Panc1 (cell line): ENCODE data around the gene WNK2.

Source experiments
- POLR2AphosphoS5 ChIP-seq: IDR thresholded peaks from 2 replicates; pipeline ENCODE4 v1.6.1; 2012; ENCODE audit warnings: mild to moderate bottlenecking, low read depth, low read length, moderate library complexity
- SIN3A ChIP-seq: IDR thresholded peaks from 2 replicates; pipeline ENCODE4 v1.6.1; 2012; ENCODE audit warnings: low read depth, mild to moderate bottlenecking, low read length, moderate library complexity, borderline replicate concordance; ENCODE audit not compliant: insufficient read depth
- TCF7L2 ChIP-seq: IDR thresholded peaks from 2 replicates; pipeline ENCODE4 v1.6.1; 2011; ENCODE audit warnings: mild to moderate bottlenecking, low read depth, low read length, inconsistent platforms
- TF ChIP-seq, protein P1 (sequence below): fragments of 450-650 bp; IDR thresholded peaks from 2 replicates; pipeline ENCODE4 v1.5.1; 2017; ENCODE audit warnings: mild to moderate bottlenecking
- TF ChIP-seq, protein P2 (sequence below), 2 experiments: IDR thresholded peaks; 2 replicates each; pipeline ENCODE4 v1.6.1; 2011 to 2012; ENCODE audit warnings: low read depth in 2 of 2, control low read depth in 1 of 2, low read length in 1 of 2, mild to moderate bottlenecking in 1 of 2, moderate library complexity in 1 of 2; ENCODE audit not compliant: insufficient read depth in 1 of 2

DNA sequence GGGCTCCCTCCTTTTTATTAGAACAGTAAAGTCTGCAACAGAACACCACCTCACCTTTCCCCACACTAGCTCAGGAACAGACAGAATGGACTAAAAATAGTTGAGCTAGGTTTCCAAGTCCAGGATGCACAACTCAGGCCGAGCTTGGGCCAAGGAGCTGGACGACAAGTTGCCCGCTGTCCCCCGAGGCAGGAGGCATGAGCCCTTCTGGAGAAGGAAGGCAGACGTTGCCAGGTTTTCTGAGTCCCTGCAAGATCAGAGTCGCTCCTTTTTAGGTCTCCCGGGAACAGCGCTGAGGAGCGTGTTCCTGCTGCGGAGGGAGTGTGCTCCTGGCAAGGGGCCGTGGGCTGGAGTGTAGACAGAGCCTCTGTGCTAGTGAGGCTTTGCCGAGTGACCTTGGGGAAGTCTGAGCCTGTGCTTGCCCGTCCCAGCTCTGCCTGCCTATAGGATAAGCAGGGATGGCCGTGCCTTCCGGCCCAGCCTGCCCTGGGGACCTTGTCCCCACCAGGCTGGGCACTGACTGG, 121.6 kb downstream of the WNK2 start:
- TF ChIP-seq, protein P1, sequence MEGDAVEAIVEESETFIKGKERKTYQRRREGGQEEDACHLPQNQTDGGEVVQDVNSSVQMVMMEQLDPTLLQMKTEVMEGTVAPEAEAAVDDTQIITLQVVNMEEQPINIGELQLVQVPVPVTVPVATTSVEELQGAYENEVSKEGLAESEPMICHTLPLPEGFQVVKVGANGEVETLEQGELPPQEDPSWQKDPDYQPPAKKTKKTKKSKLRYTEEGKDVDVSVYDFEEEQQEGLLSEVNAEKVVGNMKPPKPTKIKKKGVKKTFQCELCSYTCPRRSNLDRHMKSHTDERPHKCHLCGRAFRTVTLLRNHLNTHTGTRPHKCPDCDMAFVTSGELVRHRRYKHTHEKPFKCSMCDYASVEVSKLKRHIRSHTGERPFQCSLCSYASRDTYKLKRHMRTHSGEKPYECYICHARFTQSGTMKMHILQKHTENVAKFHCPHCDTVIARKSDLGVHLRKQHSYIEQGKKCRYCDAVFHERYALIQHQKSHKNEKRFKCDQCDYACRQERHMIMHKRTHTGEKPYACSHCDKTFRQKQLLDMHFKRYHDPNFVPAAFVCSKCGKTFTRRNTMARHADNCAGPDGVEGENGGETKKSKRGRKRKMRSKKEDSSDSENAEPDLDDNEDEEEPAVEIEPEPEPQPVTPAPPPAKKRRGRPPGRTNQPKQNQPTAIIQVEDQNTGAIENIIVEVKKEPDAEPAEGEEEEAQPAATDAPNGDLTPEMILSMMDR = no peak
- TF ChIP-seq POLR2AphosphoS5 (no peak), SIN3A (no peak), TCF7L2 (no peak)
- TF ChIP-seq, protein P2, sequence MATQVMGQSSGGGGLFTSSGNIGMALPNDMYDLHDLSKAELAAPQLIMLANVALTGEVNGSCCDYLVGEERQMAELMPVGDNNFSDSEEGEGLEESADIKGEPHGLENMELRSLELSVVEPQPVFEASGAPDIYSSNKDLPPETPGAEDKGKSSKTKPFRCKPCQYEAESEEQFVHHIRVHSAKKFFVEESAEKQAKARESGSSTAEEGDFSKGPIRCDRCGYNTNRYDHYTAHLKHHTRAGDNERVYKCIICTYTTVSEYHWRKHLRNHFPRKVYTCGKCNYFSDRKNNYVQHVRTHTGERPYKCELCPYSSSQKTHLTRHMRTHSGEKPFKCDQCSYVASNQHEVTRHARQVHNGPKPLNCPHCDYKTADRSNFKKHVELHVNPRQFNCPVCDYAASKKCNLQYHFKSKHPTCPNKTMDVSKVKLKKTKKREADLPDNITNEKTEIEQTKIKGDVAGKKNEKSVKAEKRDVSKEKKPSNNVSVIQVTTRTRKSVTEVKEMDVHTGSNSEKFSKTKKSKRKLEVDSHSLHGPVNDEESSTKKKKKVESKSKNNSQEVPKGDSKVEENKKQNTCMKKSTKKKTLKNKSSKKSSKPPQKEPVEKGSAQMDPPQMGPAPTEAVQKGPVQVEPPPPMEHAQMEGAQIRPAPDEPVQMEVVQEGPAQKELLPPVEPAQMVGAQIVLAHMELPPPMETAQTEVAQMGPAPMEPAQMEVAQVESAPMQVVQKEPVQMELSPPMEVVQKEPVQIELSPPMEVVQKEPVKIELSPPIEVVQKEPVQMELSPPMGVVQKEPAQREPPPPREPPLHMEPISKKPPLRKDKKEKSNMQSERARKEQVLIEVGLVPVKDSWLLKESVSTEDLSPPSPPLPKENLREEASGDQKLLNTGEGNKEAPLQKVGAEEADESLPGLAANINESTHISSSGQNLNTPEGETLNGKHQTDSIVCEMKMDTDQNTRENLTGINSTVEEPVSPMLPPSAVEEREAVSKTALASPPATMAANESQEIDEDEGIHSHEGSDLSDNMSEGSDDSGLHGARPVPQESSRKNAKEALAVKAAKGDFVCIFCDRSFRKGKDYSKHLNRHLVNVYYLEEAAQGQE (IDR thresholded peaks at IDR 0.05; ENCODE audit: insufficient read depth in 1 of 2, low read depth in 2 of 2, low read length in 1 of 2) = no peak
